T-helper 2 cell (primary cell): Measurements from ENCODE around the gene CDK6.

Experiments
- DNase-seq, 5 experiments: peaks; one replicate each; pipeline versions ENCODE4 v3.0.0 to v3.0.0-alpha.2; 2012 to 2022

The CDK6 gene

DNA sequence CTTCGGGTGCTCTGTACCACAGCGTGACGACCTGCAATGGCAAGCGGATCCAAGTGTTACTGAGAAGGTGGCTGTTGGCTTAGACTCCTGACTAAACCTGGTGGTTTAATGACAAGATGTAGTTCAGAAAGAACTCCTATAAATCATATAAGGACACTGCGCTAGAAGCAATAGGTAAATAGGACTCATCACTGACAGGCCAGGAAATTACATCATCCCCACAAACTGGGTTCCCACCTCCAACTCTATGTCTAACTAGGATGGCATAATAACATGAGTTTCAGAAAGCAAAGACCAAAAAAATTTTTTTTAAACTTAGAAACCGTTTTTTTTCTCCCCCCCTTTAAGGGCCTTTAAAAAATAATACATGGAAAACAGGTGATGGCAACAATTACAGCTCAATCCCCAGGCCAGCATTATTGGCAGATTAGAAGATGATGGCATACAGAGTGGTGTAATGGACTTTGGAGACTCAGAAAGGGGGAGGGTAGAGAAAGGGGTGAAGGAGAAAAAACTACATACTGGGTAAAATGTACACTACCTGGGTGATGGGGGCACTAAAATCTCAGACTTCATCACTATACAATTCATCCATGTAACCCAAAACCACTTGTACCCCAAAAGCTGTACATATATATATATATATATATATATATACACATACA, 164.7 kb downstream of the CDK6 start:
- no peak for DNase-seq

DNA sequence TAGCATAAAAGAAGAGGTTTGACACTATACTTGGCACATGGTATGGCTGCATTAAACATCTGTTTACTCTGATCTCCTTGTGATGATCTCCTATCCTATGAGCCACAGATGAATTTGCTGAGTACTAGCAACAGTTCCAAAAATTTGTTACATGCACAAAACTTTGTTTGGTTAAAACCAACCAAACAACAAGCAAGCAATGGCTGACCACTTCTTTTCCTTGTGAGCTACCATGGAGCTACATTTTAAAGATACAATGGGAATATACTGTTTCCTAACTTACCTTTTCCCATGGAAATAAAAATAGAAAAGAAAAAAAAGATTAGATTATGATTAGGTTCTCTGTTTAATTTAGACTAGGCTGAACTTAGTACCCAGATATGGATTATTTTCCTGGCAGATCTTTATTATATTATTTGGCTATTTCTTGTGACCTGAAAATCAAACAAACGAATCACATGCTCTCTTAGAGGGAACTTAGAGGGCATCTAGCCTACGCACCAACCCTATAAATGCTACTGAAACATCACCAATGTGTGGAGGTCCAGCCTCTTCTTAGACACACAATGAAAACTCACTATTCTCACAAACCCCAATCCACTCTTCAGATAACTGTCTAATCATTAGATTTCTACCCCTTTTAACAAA, 166.0 kb downstream of the CDK6 start:
- no peak for DNase-seq

DNA sequence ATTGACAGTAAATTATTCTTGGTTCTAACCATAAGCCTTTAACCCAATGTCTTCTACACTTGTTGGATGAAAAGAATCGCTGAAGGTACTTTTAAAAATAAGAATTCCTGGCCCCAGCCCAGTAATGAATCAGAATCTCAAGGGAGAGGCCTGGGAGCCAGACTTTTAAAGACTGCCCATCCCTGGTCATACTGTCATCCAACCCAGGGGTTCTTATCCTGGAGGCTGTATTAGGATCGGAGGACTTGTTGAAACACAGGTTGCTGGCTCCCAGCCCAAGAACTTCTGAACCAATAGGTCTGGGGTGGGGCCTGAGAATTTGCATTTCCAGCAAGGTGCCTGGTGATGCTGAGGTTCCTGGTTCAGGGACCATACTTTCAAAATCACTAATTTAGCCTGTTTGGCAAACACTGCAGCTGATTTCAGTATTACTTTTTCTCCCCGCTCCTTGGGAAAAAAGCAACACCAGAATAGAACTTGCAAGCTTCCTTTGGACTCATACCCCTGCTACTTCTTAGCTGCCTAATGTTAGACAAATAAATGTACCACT, 166.7 kb downstream of the CDK6 start:
- DNase-seq: no peak

DNA sequence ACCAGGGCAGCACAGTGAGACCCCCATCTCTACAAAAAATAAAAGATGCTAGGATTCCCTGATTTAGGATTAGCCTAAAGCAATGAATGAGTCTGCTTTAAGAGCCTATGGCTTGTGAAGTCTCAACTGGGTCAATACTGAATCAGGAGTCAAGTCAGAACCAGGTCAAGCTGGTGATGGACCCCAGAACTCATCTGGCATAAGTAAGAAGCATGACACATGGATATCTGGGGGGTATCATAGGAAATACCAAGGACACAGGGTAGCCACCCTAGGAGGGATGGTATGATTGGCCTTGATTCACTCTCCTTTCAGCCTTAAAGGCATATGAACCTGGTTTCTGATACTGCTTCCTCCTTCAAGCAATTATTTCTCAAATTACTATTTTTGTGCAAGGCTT, 167.8 kb downstream of the CDK6 start:
- DNase-seq: no peak

DNA sequence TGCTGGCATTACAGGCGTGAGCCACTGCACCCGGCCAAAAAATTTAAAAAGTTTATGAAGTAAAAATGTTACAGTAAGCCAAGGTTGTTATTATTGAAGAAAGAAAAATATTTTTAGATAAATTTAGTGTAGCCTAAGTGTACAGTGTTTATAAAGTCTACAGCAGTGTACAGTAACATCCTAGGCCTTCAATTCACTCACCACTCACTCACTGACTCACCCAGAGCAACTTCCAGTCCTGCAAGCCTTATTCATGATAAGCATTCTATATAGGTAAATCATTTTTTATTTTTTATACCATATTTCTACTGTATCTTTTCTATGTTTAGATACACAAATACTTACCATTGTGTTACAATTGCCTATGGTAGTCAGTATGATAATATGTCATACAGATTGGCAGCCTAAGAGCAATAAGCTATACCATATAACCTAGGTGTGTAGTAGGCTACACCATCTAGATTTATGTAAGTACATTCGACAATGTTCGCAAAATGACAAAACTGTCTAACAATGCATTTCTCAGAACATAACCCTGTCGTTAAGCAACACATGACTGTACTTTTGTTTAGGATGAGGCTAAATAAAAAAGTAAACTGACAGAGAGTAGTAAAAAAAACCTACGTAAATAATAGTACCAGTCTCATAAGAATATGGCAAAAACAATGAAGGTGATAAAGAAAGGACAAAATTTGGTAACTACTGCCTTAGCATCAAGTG, 168.4 kb downstream of the CDK6 start:
- DNase-seq: no peak

DNA sequence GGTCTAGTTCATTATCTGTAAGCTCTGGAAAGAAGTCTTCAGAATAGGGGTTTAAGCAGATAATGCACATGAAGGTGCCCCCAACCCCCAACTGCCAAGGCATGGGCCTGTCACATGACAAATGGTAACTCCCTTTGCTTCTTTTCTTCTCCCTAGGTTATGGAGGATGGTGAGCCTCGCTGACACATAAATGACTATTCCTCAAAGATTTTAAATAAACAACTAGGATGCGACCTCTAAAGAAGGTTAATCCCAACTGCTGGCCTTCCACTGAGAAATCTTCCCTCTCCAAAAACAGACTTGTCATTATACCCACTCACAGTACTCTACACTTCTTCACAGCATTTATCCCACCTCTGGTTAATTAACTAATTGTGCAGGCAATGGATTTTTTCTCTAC, 170.4 kb downstream of the CDK6 start:
- DNase-seq: no peak

DNA sequence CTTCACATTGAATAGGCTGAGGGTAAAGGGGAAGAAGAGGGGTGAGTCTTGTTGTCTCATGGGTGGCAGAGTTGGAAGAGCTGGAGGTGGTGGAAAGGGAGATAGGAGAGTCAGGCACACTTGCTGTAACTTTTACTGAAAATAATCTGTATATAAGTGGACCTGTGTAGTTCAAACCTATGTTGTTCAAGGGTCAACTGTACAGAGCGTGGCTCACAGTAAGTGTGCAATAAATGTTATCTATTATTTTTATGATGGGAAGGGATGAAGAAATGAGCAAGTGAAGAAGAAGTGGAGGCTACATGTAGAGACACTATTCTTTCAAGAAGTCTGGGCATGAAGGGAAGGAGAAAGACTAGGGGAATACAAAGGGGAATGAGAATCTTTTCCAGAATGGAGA, 174.7 kb downstream of the CDK6 start:
- no peak for DNase-seq

DNA sequence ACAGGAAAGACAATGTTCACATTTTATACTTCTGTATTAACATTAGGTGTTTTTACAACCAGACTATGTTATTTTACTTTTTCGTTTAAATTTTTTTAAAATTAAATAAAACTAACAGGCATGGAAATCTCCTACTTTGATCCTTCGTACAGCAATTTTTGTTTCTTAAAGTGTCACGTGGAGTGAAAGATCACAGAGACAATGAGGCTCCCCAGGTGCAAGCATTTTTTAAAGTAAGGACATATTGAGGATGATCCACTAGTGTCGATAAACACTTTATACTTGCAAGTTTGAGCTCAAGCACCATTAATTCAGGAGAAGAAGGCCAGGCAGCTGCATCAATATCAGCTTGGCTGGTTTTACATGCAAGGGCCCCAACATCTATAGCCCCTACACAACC, 177.7 kb downstream of the CDK6 start:
- DNase-seq: no peak

DNA sequence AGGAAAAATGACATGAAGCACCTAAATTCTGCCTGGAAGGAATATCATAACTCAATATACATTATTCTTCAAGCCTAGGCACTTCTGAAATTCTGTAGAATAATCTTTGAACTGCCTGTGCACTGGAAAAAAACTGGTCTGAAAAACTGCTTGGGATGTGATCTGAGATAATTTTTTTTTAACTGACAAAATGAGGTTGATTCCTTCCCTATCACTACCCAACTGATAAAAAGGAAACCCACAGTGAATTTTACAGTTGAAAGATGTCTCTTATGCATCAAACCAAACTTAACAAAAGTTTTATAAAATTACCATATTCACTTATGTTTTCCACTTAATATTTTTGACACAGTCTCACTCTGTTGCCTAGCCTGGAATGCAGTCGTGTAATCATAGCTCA, 179.0 kb downstream of the CDK6 start:
- DNase-seq: no peak

DNA sequence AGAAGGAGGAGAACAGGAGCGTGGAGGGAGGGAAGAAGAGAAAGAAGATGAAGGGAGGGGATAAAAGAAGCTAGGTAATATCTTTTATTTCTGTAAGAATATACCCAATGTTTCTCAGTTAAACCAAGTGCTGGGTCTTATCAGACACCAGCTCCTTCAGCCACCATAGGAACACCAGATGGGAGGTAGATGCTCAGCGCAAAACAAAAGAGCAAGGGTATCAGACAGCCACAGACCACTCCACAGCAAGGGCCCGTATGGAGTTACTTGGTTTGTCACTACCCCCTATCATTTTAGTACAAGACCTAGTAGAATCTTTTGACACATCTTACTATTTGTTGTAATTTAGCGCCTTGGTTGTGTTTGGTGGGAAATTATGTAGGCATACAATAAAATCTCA, 180.3 kb downstream of the CDK6 start:
- DNase-seq: no peak

DNA sequence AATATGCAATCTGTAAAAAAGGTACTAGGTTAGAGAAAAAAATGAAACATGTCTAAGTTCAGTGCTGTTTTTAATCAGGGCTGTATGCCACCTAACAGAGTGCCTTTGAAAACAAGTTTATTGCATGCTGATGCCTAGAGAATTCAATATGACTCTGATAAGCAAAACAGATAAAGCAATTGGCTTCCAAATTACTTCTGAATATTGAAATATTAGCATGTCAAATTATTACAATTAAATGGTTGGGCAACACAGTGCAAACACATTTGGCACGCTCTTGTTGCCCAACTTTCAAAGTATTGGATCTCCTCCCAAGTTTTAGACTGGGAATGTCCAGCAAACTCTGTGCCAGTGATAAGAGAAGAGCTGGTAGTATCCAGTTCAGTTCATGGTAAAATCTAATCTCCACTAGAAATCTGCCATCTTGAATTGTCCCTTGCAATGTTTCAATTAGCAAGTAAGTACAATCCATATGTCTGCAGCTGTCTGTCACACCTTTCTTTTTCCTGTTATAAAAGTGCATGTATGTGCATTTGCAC, 181.0 kb downstream of the CDK6 start:
- no peak for DNase-seq

DNA sequence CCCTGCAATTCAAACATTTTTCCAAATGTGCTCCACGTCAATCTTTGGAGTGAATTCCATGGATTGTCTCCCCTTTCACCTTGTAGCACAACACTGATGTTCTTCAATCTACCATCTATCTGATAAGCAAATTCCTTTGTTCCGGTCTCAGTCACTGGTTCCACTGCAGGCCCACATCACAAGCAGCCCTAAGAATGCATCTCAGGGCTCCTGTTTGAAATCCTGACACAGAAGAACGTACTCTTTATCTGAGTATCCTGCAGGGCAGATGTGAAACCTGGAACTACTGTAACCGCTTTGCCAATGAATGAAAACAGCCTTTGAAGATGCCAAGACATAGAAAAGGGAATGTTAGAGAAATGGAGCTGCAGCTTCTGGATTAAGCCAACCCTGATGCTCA, 183.2 kb downstream of the CDK6 start:
- DNase-seq: no peak

DNA sequence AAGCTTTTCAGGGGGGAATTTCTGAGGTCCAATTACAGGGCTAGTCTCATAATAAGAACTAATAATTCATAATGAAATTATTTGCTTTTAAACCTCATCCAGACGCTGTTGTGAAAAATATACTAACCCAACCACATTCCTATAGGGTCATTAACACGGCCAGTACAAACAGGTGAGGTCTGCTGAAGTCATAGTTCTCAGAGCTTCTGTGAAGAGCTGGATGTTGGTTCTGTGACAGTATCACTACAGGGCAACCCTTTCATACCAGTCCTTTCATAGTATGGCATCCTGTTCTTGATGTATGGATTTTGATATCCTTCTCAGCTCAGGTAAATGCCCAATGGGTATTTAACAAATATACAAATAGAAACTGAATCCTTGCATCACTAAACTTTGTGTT, 183.8 kb downstream of the CDK6 start:
- DNase-seq: peak in 1 of 5 experiments; percentile 49

DNA sequence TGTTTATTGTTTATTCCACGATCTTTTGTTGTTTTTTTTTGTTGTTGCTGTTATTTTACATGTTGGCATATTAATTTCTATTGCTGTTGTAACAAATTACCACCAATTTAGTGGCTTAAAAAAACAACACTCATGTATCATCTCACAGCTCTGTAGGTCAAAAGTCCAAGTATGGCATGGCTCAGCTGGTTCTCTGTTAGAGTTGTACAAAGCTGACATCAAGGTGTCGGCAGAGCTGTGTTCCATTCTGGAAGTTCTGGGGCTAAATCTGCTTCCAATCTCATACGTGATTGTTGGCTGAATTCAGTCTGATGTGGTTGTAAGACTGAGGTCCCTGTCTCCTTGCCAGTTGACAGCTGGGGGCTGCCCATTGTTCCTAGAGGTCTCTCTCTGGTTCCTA, 186.0 kb downstream of the CDK6 start:
- DNase-seq: no peak

DNA sequence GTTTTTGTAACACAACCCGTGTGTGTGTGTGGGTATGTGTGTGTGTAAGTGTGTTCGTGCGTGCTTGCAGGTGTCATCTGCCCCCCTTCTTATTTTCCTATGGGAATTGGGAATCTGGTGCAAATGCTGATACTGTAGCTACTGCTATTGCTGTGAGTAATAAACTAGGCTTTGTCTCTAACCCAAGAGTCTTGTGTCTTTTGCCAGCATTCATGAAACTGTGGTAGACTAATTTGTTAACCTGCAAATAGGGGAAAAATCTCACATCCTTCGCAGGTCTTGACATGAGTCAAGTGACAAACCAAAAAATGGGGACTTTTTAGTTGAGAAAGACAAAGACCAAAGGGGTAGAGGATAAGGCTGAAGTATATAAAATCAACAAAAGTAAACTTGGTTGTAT, 188.3 kb downstream of the CDK6 start:
- DNase-seq: peak in 1 of 5 experiments; percentile 83

DNA sequence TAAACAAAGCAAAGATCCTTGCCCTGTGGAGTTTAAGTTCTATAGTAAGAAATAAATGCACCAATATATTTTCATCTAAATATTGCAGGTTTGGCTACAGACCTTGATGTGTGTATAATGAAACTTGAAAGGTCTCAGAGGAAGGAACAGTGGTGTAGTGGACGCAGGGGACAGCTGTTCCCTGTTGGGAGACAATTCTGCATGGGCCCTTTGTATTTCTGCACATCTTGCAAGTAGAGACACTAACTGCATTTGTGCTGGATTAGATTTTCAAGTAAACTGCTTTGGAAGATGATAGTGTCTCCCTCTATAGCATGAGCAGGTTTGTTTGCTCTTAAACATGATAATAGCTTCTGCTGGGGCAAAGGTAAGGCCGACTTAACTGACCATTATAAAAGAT, 188.7 kb downstream of the CDK6 start:
- DNase-seq: no peak

DNA sequence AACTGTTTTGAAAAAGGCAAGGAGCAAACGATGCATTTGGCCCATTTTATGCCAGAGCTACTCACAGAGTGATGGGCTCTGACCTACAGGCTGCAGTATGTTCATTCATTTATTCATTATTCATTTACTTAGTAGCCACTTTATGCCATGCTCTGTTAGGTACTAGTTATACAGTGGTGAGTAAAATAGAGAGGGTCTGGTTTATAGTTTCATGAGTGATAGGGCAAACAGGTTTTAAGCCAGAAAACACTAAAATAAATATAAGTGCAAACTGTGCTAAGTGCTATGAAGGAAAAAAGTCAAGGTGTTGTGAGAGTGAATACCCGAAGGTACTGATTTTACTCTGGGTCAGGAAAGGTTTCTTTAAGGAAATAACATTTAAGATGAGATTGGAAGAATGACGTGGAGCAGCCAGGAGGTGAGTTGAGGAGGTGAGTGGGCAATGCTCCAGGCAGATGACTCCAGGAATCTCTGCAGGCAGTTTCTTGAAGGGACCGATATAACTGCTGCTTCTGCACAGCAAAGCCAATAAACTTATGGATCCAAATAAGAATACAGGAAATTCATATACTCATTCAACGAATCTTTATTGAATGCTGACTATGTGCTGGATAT, 189.3 kb downstream of the CDK6 start:
- no peak for DNase-seq

DNA sequence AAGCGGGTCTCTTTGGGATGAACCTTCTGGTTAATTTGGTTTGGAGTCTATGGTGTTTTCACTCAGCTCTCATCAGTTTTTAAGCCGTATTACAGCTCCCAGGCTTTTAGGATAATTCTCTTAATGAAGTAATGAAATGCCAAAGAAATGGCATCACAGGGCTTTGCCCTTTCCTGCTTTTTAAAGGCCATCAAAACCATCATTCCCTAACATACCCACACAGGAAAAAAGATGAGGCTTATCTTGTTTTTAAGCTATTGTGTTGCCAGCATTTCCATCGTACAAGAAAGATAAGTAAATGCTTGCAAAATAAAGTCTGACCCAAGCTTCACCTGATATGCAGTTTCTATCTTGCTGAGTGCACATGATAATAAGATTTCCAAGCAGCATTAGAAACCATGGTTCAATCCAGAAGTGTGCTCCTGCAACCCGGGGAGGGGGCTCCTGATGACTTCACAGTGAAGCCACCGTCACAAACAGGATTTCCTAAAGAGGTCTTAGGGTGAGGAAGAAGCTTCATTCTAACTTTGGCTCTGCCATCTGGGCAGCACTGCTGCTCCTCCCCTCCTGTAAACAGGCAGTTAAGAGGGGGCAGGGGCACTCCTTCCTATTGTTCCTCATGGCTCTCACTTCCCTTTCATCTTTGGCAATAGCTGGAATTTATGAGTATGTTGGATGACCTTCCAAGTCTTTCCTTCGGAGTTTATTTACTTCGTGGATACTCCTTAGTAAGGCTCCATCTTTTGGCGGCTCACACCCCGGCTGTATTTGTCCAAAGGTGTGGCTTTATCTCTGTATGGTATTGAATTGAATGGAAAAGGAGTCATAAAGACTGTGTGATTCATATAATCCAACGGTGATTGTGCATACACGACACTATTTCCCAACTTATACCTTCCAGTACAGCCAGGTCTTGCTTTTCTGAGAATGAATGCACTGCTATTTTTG, 191.0 kb downstream of the CDK6 start:
- peak in 1 of 5 experiments; percentile 69 for DNase-seq

DNA sequence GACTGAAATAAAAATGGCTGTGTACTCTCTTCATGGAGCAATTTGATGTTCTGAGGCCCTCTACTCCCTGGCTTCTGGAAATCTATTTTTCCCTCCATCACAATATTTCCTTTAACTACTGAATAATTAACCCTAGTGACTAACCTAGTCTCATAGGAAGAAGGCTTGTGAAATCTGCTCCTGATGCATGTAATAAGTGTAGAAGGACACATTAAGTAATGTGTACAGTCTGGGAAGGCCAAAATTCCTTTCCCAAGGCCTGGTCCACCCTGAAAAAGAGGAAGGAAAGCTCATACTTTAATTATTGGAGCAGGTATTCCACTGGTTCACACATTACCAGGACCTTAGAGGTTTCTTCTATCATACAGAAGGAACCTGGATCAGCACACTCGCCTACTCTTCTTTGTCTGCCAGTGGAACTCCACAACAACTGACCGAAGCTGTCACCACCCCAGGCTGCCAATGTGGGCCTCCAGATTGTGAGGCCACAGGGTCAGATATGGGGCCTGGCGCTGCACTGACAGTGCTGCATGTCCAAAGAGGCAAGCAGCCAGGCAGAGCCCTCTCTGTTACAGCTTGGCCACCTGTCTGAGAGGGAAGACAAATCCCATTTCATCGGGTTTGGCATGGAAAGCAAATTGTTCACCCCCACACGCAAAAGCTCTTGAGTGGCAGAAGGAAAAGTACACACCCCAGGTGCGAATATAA, 191.8 kb downstream of the CDK6 start:
- DNase-seq: no peak

DNA sequence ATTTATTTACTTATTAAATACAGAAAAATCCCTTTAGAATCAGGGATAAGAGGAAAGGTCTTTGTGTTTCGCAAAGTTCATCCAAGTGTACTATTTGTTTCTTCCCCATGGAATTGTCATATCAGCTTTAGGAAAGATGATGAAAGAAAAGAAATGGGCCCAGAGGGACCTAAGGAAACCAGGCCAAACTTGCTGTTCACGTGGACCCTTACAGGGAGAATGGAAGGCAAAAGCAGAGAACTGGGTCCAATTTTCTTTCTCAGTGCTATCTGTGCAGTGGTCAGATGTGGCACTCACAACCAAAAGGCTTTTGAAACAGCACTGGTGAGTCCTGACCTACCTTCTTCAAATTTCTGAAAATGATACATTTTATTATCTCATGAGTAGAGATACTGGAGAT, 192.6 kb downstream of the CDK6 start:
- DNase-seq: no peak

DNA sequence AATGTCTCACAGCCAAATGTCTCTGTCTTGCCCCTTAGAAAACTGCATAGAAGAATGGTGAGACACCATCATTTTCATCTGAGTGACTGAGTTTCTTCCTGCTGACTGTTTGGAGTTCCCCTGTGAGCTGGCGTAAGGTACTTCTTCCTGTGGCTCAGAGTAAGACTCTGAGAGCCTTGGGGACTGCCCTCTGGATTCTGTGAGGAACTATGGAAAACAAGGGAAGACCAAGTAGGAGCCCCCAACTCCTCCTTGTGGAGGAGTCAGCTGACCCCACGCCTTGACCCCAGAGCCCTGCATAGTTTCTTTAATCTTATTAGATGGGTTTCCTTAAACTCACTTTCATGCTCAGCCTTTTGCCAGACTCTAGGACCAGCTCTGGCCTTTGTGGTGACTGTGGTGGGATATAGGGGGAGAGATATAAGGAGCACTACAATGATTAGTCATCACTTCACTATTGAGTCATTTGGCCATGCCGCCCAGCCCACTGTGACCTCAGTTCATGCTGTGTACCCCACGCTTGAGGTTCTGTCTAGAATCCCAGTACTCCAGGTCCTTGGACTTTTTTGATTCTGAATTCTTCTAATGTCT, 194.4 kb downstream of the CDK6 start:
- peak in 2 of 5 experiments; percentile 49 to 88 for DNase-seq
